ENCODE data around the gene PSG4. TPM values are rescaled to one million over a fixed set of nuclear protein-coding genes. Genes with fewer than 3 reads are reported as not detected.
"Not testable (repeated sequence)": the region's sequence is repeated elsewhere in the genome, so short reads cannot be mapped to it uniquely, and the experiment has no call there.

Gene PSG4
- under 1 TPM in 5 of 6 experiments, not detected in 1; 0.43 to 0.70 (median 0.53) TPM for total RNA-seq (2021; fragmentation: NEBNext Ultra II Directional; extraction: Animal tissue kit (Norgen Biotek cat#: 25700))
- long read RNA-seq, result 0 reads

GRCh38 chr19:43205471-43206105 lies at the start of gene PSG4:
Gene PSG4 (minus strand): TSS chr19:43205638. CDS start chr19:43205536, 102 bp downstream.
- H3K4me3 Mint-ChIP-seq, result not testable (repeated sequence)

DNA sequence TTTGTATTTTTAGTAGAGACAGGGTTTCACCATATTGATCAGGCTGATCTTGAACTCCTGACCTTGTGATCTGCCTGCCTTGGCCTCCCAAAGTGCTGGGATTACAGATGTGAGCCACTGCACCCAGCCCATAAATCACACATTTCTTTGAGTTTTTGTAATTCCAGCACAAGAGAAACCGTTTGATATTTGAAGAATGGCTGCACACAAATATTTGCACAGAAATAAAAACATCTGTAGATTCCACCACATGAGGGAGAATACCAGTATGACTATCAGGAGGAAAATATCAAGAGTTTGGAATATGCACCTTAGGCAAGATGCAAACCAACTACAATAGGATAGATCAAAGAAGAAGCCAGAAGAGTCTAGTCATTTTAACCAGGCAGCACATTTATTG lies 46.0 kb upstream of the PSG4 start:
- H3K27ac Mint-ChIP-seq; H3K4me3 Mint-ChIP-seq; DNase-seq; H3K4me1 Mint-ChIP-seq (ENCODE audit: low read depth); H3K9me3 Mint-ChIP-seq; H3K36me3 Mint-ChIP-seq (ENCODE audit: low read depth); H3K27me3 Mint-ChIP-seq (ENCODE audit: insufficient read depth): not testable (repeated sequence)

More at GRCh38 chr19:43205471-43206105, at the start of gene PSG4:
- H3K36me3 Mint-ChIP-seq (ENCODE audit: low read depth); H3K27me3 Mint-ChIP-seq (ENCODE audit: insufficient read depth); DNase-seq; H3K27ac Mint-ChIP-seq; H3K4me1 Mint-ChIP-seq (ENCODE audit: low read depth); H3K9me3 Mint-ChIP-seq: not testable (repeated sequence)

- H3K36me3 Mint-ChIP-seq (ENCODE audit: low read depth); H3K27me3 Mint-ChIP-seq (ENCODE audit: insufficient read depth); DNase-seq; H3K4me1 Mint-ChIP-seq (ENCODE audit: low read depth); H3K27ac Mint-ChIP-seq; H3K9me3 Mint-ChIP-seq; H3K4me3 Mint-ChIP-seq: not testable (repeated sequence)
These were observed 44.9 kb upstream of the PSG4 start for GRCh38 chr19:43250296-43250695.

DNA sequence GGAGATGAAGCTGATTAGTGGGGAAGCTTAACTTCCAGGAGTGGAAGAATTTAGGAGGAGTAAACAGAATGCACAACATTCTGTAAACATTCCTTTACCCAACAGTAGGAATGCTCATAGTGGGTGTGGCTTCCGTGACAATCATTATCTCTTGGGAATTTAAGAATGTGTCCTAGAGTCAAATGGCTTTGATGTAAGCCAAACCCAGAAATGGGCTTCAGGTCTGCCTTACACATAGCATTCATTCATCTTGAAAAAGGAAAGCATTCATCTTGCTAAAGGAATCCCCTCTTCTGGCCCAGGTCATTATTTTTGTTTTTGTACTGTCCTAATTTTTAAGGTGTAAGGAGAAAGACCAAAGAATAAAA lies 43.2 kb upstream of the PSG4 start:
- H3K27me3 Mint-ChIP-seq (ENCODE audit: insufficient read depth); H3K36me3 Mint-ChIP-seq (ENCODE audit: low read depth); H3K27ac Mint-ChIP-seq; H3K9me3 Mint-ChIP-seq; DNase-seq; H3K4me1 Mint-ChIP-seq (ENCODE audit: low read depth); H3K4me3 Mint-ChIP-seq: not testable (repeated sequence)

DNA sequence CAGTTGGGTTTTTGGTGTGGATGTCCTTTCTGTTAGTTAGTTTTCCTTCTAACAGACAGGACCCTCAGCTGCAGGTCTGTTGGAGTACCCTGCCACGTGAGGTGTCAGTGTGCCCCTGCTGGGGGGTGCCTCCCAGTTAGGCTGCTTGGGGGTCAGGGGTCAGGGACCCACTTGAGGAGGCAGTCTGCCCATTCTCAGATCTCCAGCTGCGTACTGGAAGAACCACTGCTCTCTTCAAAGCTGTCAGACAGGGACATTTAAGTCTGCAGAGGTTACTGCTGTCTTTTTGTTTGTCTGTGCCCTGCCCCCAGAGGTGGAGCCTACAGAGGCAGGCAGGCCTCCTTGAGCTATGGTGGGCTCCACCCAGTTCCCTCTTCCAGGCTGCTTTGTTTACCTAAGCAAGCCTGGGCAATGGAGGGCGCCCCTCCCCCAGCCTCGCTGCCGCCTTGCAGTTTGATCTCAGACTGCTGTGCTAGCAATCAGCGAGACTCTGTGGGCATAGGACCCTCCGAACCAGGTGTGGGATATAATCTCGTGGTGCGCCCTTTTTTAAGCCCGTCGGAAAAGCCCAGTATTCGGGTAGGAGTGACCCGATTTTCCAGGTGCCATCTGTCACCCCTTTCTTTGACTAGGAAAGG lies 41.9 kb upstream of the PSG4 start:
- not testable (repeated sequence) for H3K27me3 Mint-ChIP-seq (ENCODE audit: insufficient read depth); H3K9me3 Mint-ChIP-seq; DNase-seq; H3K27ac Mint-ChIP-seq; H3K36me3 Mint-ChIP-seq (ENCODE audit: low read depth); H3K4me1 Mint-ChIP-seq (ENCODE audit: low read depth); H3K4me3 Mint-ChIP-seq

DNA sequence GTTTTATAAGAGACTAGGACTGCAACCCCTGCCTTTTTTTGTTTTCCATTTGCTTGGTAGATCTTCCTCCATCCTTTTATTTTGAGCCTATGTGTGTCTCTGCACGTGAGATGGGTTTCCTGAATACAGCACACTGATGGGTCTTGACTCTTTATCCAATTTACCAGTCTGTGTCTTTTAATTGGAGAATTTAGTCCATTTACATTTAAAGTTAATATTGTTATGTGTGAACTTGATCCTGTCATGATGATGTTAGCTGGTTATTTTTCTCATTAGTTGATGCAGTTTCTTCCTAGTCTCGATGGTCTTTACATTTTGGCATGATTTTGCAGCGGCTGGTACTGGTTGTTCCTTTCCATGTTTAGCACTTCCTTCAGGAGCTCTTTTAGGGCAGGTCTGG lies 40.4 kb upstream of the PSG4 start:
- not testable (repeated sequence) for H3K9me3 Mint-ChIP-seq; H3K27me3 Mint-ChIP-seq (ENCODE audit: insufficient read depth); H3K4me3 Mint-ChIP-seq; H3K4me1 Mint-ChIP-seq (ENCODE audit: low read depth); H3K27ac Mint-ChIP-seq; DNase-seq; H3K36me3 Mint-ChIP-seq (ENCODE audit: low read depth)

GRCh38 chr19:43242211-43242610 lies 36.8 kb upstream of the PSG4 start:
- H3K27me3 Mint-ChIP-seq (ENCODE audit: insufficient read depth); DNase-seq; H3K9me3 Mint-ChIP-seq; H3K4me3 Mint-ChIP-seq; H3K4me1 Mint-ChIP-seq (ENCODE audit: low read depth); H3K36me3 Mint-ChIP-seq (ENCODE audit: low read depth); H3K27ac Mint-ChIP-seq: not testable (repeated sequence)

DNA sequence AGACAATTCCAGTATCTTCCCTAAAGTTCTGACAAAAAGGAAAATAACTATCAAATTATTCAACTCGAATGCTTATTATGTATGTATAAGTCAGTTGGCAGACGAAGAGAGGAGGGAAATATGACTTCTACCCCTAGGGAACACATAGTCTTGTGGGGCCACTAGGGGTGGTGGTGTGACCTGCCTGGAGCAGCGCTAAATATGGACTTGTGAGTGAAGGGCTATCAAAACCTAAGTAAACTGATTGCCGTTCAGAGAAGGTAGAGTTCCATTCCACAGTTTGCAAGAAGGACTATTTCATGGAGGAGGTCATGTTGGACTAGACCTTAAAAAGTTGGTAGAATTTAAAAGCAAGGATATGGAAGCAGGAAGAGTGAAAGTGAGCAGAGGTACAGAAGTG lies 32.8 kb upstream of the PSG4 start:
- DNase-seq; H3K9me3 Mint-ChIP-seq; H3K36me3 Mint-ChIP-seq (ENCODE audit: low read depth); H3K27me3 Mint-ChIP-seq (ENCODE audit: insufficient read depth); H3K4me3 Mint-ChIP-seq; H3K4me1 Mint-ChIP-seq (ENCODE audit: low read depth); H3K27ac Mint-ChIP-seq: not testable (repeated sequence)

GRCh38 chr19:43235686-43236085 lies 30.2 kb upstream of the PSG4 start:
- not testable (repeated sequence) for DNase-seq; H3K9me3 Mint-ChIP-seq; H3K36me3 Mint-ChIP-seq (ENCODE audit: low read depth)

DNA sequence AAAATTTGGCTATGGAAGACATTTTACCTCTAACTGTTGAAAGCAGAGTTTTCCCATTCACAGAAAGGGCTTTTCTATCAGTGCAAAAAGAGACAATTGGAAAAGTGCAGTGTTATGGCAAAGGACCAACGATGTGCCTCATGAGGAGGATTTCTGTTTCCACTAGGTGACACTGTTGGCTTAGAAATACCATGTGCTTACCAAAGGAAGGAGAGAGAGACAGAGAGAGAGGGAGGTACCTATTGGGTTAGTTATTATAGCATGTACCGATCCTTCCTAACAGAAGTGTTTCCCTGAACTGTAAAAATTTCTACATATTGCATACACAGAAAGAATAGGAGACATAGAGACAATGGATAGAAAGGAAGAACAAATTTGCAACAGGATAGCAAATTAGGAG lies 23.9 kb upstream of the PSG4 start:
- Mint-ChIP-seq H3K4me1 (ENCODE audit: low read depth) (no peaks in the 10 kb centered on the region), H3K36me3 (ENCODE audit: low read depth) (no peaks in the 10 kb centered on the region), H3K9me3 (no peaks in the 10 kb centered on the region), H3K27me3 (ENCODE audit: insufficient read depth) (no peaks in the 10 kb centered on the region), H3K27ac (no peak overlapping the region), H3K4me3 (no peak overlapping the region)
- DNase-seq, result no peak
- TF ChIP-seq CTCF (IDR thresholded peaks at IDR 0.05), result no peak

More at GRCh38 chr19:43235686-43236085, 30.2 kb upstream of the PSG4 start:
- H3K27ac Mint-ChIP-seq; H3K4me3 Mint-ChIP-seq; H3K4me1 Mint-ChIP-seq (ENCODE audit: low read depth); H3K27me3 Mint-ChIP-seq (ENCODE audit: insufficient read depth): not testable (repeated sequence)

- H3K27me3 Mint-ChIP-seq (ENCODE audit: insufficient read depth), result not testable (repeated sequence)
These were observed 23.3 kb upstream of the PSG4 start for GRCh38 chr19:43228730-43229129.

DNA sequence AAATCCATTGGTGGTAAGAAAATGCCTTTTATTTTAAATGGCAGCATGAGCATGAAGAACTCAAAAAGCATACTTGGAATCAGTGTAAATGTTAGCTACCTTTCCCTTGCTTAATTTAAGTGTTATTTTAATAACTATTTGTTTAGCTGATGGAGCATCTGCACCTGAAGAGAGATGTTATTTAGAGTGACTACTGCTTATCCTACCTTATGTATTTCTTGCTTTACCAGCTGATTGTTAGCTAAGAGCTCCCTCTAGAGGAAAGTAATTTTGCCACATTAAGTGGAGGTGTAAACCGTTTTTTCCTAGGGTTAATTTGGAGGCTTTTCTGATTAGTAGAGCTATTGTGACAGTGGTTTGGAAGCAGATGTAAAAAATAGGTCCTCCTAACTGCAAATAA lies 21.5 kb upstream of the PSG4 start:
- not testable (repeated sequence) for H3K4me1 Mint-ChIP-seq (ENCODE audit: low read depth); H3K27me3 Mint-ChIP-seq (ENCODE audit: insufficient read depth); DNase-seq; H3K4me3 Mint-ChIP-seq; H3K9me3 Mint-ChIP-seq; H3K27ac Mint-ChIP-seq; H3K36me3 Mint-ChIP-seq (ENCODE audit: low read depth)

More at GRCh38 chr19:43228730-43229129, 23.3 kb upstream of the PSG4 start:
- DNase-seq; H3K4me1 Mint-ChIP-seq (ENCODE audit: low read depth); H3K27ac Mint-ChIP-seq; H3K36me3 Mint-ChIP-seq (ENCODE audit: low read depth); H3K4me3 Mint-ChIP-seq; H3K9me3 Mint-ChIP-seq: not testable (repeated sequence)
